Left lung (tissue), 10 donors: ENCODE results near the gene WDR26. TPM values are rescaled to one million over a fixed set of nuclear protein-coding genes. Genes with fewer than 3 reads are reported as not detected.
"Not testable (repeated sequence)": the region's sequence is repeated elsewhere in the genome, so short reads cannot be mapped to it uniquely, and the experiment has no call there.

Experiments used
- ATAC-seq: fragments of 200-7000 bp; cut with Tn5 transposase; one replicate; pipeline ENCODE4 v1.9.1; 2020; ENCODE audit warnings: moderate library complexity
- DNase-seq, 4 donors: peaks; one replicate each; pipeline ENCODE4 v3.0.0-alpha.2; 2013 to 2020
- H3K27ac ChIP-seq, 2 donors: fragments of 200-600 bp; sonication (generic) in 1 of 2; one replicate each; pipeline versions ENCODE4 v1.5.0 to v1.8.0; 2020 to 2021
- H3K27me3 ChIP-seq, 2 donors: fragments of 200-600 bp; sonication (generic) in 1 of 2; one replicate each; pipeline versions ENCODE4 v1.5.0 to v1.8.0; 2020 to 2021
- H3K36me3 ChIP-seq, 2 donors: fragments of 200-600 bp; sonication (generic) in 1 of 2; one replicate each; pipeline versions ENCODE4 v1.5.0 to v1.8.0; 2020 to 2021
- H3K4me1 ChIP-seq, 2 donors: fragments of 200-600 bp; one replicate each; pipeline ENCODE4 v1.8.0; 2021
- H3K4me3 ChIP-seq, 2 donors: fragments of 200-600 bp; sonication (generic) in 1 of 2; one replicate each; pipeline versions ENCODE4 v1.5.0 to v1.8.0; 2020 to 2021; ENCODE audit warnings: mild to moderate bottlenecking in 1 of 2
- H3K9me3 ChIP-seq, 2 donors: fragments of 200-600 bp; sonication (generic) in 1 of 2; one replicate each; pipeline versions ENCODE4 v1.5.0 to v1.8.0; 2020 to 2021
- CTCF ChIP-seq, 2 donors: fragments of 200-600 bp; sonication (generic) in 1 of 2; IDR thresholded peaks; one replicate each; pipeline versions ENCODE4 v1.5.0 to v1.8.0; 2021; ENCODE audit warnings: antibody characterized with exemption in 2 of 2
- intact Hi-C, 2 donors: fragments of 100-400 bp; cut with DNase I; formaldehyde crosslinking; loops; one replicate each; pipeline versions ENCODE4 v1.11.2 to v1.14.2; 2022
- microRNA-seq, 2 donors: library from miRNA; unstranded; fragments of <30 nt; microRNA quantifications; one replicate each; pipeline ENCODE4, GENCODE V29; 2019
- polyA plus RNA-seq, 6 donors: library from polyadenylated mRNA; unstranded; fragments of 120-200 nt; gene quantifications; one replicate each; pipeline ENCODE4 v1.2.1, GENCODE V29; 2013; ENCODE audit not compliant: insufficient read length in 6 of 6
- total RNA-seq, 2 donors: library from RNA; stranded (reverse); fragmentation: NEBNext Ultra II Directional; extraction: Animal tissue kit (Norgen Biotek cat#: 25700); gene quantifications; one replicate each; pipeline ENCODE4 v1.2.1, GENCODE V29; 2021
- donor health status: DM: no; HTN: yes; CAD: no.
- donor health status: DM: no; HTN: no; CAD: no.

The WDR26 gene
- total and polyA plus RNA-seq, 8 donors, result 84.5 to 108 (median 97.5) TPM

DNA sequence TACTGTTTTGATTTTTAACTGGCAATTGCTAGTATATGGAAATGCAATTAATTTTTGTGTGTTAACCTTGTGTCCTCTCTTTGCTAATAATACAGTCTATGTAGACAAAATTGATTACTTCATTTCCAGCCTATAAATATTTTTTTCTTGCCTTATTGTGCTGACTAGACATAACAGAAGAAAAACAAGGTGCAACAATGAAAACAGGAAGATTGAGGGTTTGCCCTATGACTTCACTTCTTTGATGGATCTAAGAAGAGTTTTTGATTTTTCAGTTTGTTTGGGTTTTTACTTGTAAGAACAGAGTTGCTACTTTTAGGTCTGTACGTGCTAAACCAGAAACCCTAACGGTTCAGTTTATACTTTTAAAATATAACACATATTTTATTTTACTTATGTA lies 86.5 kb downstream of the WDR26 start:
- H3K4me3 ChIP-seq, result no peak overlapping the region
- ATAC-seq (no peak), DNase-seq (no peak)
- no peak overlapping the region for H3K27ac ChIP-seq
- no peaks in the 10 kb centered on the region for H3K27me3 ChIP-seq
- H3K9me3 ChIP-seq, result peaks cover 0 to 21% of the 10 kb centered on the region in 2 donors
- intact Hi-C loops, result no loop called here
- H3K36me3 ChIP-seq, result no peaks in the 10 kb centered on the region
- no peak for TF ChIP-seq CTCF (IDR thresholded peaks at IDR 0.05)
- no peaks in the 10 kb centered on the region for H3K4me1 ChIP-seq

DNA sequence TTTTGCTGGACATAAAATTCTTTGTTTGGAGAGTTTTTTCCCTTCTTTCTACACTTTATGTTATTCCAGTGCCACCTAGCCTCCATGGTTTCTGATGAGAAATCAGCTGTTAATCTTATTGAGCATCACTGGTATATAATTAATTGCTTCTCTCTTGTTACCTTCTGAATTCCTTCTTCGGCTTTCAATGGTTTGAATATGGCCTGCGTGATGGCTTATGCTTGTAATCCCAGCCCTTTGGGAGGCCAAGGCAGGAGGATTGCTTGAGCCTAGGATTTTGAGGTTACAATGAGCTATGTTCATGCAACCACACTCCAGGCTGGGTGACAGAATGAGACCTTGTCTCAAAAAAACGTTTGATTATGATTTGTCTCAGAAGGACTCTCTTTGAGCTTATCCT lies 90.9 kb downstream of the WDR26 start:
- Histone ChIP-seq H3K27ac (no peak overlapping the region), H3K4me1 (peaks cover 6 to 11% of the 10 kb centered on the region in 2 donors), H3K4me3 (no peak overlapping the region), H3K36me3 (no peaks in the 10 kb centered on the region), H3K27me3 (peaks cover 0 to 9% of the 10 kb centered on the region in 2 donors), H3K9me3 (peaks cover 0 to 28% of the 10 kb centered on the region in 2 donors)
- DNase-seq (no peak), ATAC-seq (no peak)
- TF ChIP-seq CTCF (IDR thresholded peaks at IDR 0.05), result no peak
- intact Hi-C loops, result no loop called here

DNA sequence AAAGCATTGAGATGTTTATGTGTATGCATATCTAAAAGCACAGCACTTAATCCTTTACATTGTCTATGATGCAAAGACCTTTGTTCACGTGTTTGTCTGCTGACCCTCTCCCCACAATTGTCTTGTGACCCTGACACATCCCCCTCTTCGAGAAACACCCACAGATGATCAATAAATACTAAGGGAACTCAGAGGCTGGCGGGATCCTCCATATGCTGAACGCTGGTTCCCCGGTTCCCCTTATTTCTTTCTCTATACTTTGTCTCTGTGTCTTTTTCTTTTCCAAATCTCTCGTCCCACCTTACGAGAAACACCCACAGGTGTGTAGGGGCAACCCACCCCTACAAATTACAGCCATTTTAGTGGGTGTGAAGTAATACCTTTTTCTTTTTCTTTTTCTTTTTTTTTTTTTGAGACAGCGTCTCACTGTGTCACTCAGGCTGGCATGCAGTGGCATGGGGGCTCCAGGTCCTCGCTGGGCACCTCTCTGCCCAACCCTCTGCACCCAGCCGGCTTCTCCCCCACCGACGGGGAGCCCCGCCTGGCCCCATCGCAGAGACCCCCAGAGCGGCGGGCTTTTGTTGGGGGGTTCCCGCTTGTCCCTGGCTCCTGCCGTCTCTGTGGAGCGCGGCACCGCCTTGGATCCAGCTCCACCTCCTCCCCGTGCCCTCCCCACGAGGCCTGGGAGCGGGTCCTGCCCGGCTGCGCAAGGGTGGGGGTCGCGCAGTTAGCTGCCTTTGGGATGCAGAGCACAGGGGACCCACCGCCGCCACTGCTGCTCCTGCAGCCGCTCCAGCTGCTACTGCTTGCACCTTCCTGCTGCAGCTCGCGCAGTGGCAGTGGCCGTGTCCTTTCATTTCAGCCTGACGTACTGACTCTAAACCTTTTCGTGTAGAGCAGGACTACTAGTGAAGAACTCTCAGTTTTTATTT lies 93.9 kb downstream of the WDR26 start:
- H3K4me1 ChIP-seq, result peaks cover 6 to 11% of the 10 kb centered on the region in 2 donors
- H3K4me3 ChIP-seq, result peak overlapping the region; percentile 38 to 39
- intact Hi-C loops, H3K36me3 ChIP-seq, H3K27me3 ChIP-seq: not testable (repeated sequence)
- peaks cover 0 to 28% of the 10 kb centered on the region in 2 donors for H3K9me3 ChIP-seq
- H3K27ac ChIP-seq, result peak overlapping the region in 1 of 2 donors; percentile 67
- peak; percentile 61 for ATAC-seq
- peak in 2 of 4 donors; percentile 47 to 88 for DNase-seq

GRCh38 chr1:224339442-224340033 lies 95.1 kb downstream of the WDR26 start:
- no peak for TF ChIP-seq CTCF (IDR thresholded peaks at IDR 0.05)
- Histone ChIP-seq H3K4me3 (no peak overlapping the region), H3K27me3 (peaks cover 0 to 9% of the 10 kb centered on the region in 2 donors), H3K36me3 (no peaks in the 10 kb centered on the region), H3K4me1 (peaks cover 6 to 11% of the 10 kb centered on the region in 2 donors), H3K9me3 (peaks cover 0 to 21% of the 10 kb centered on the region in 2 donors), H3K27ac (peak overlapping the region; percentile 57 to 67)
- peak; percentile 21 for ATAC-seq
- intact Hi-C loops, result no loop called here
- DNase-seq, result no peak

DNA sequence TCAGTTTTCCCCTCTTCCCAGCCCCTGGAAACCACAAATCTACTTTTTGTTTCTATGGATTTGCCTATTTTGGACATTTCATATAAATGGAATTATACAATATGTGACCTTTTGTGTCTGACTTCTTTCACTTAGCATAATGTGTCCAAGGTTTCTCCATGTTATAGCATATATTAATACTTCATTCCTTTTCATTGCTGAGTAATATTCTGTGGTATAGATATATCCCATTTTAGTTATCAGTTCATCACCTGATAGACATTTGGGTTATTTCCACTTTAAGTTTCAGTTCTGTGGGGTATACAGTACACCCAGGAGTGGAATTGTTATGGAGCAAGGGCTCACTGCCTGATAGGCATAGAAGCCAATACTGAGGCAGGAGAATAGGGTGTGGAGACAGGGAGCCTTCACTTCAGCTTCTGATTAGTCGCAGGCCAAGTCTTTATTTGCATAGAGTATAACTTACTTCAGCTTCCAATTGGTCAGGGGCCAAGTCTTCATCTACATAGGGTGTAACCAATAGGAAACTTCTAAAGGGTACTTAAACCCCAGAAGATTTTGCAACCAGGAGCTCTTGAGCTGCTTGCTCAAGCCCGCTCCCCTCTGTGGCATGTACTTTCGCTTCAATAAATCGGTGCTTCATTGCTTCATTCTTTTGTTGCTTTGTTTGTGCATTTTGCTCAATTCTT lies 96.3 kb downstream of the WDR26 start:
- DNase-seq, result no peak
- ATAC-seq, result peak; percentile 76
- peak overlapping the region; percentile 57 to 67 for H3K27ac ChIP-seq

More for the DNA sequence above, 96.3 kb downstream of the WDR26 start:
- no peak for TF ChIP-seq CTCF (IDR thresholded peaks at IDR 0.05)
- Histone ChIP-seq H3K4me1 (peaks cover 6 to 17% of the 10 kb centered on the region in 2 donors), H3K27me3 (peaks cover 0 to 9% of the 10 kb centered on the region in 2 donors), H3K9me3 (peaks cover 0 to 9% of the 10 kb centered on the region in 2 donors), H3K4me3 (no peak overlapping the region), H3K36me3 (no peaks in the 10 kb centered on the region)
- intact Hi-C loops, result no loop called here

Small RNA genes within 50 kb of the gene (microRNA-seq; reads per million reads assigned to microRNA genes)
- gene MIR4742, result 1.0 to 1.5 reads per million in 2 donors

Other genes with a start within 250 kb of the WDR26 start
- gene NVL, start 104.6 kb downstream of the WDR26 start, total RNA-seq, result 10 to 100 TPM; 22.4 to 25.0 TPM
- gene NVL, start 104.6 kb downstream of the WDR26 start, polyA plus RNA-seq, result 10 to 100 TPM; 37.1 to 46.5 (median 41.4) TPM
- gene CNIH4, start 77.9 kb downstream of the WDR26 start, total RNA-seq, result 10 to 100 TPM; 70.8 to 87.4 TPM
- gene CNIH4, start 77.9 kb downstream of the WDR26 start, polyA plus RNA-seq, result 10 to 100 TPM; 34.3 to 40.6 (median 38.9) TPM
- 1 to 10 TPM; 2.5 to 3.6 TPM for gene CNIH3, start 181.5 kb upstream of the WDR26 start, total RNA-seq
- 1 to 10 TPM; 6.0 to 9.4 (median 7.6) TPM for gene CNIH3, start 181.5 kb upstream of the WDR26 start, polyA plus RNA-seq